Cardiac muscle cell (in vitro differentiated cells and primary cell): ENCODE measurements around the gene WDR72. TPM values are rescaled to one million over a fixed set of nuclear protein-coding genes. Genes with fewer than 3 reads are reported as not detected.
A peak's percentile ranks its signal among the peaks of the same experiment; 100 is the strongest.
"Not testable (repeated sequence)": the region's sequence is repeated elsewhere in the genome, so short reads cannot be mapped to it uniquely, and the experiment has no call there.

Source experiments
- DNase-seq, 2 donors: peaks; one replicate each; pipeline versions ENCODE4 v3.0.0 to v3.0.0-alpha.2; 2010 to 2017; ENCODE audit warnings: low read depth in 1 of 2, low spot score in 1 of 2
- H3K27ac ChIP-seq: fragments of 200-600 bp; sonication (generic); 2 replicates; pipeline ENCODE4 v1.5.1; 2016
- H3K27me3 ChIP-seq: fragments of 200-600 bp; sonication (generic); 2 replicates; pipeline ENCODE4 v1.6.0; 2016; ENCODE audit warnings: control low read depth
- H3K36me3 ChIP-seq: fragments of 200-600 bp; sonication (generic); 2 replicates; pipeline ENCODE4 v1.5.1; 2016; ENCODE audit warnings: control low read depth
- H3K4me1 ChIP-seq: fragments of 200-600 bp; sonication (generic); 2 replicates; pipeline ENCODE4 v1.8.1; 2017; ENCODE audit warnings: low read depth, mild to moderate bottlenecking, mixed run types
- H3K4me3 ChIP-seq: fragments of 200-600 bp; sonication (generic); 2 replicates; pipeline ENCODE4 v1.5.1; 2016; ENCODE audit warnings: mild to moderate bottlenecking
- H3K9me3 ChIP-seq: fragments of 200-600 bp; sonication (generic); 2 replicates; pipeline ENCODE4 v1.5.1; 2017; ENCODE audit warnings: low read depth, mild to moderate bottlenecking, control low read depth
- CTCF ChIP-seq: IDR thresholded peaks from 2 replicates; pipeline ENCODE4 v1.5.1; 2012; ENCODE audit warnings: low read depth, mild to moderate bottlenecking, low read length
- polyA plus RNA-seq: library from polyadenylated mRNA; unstranded; fragments of >200 nt; fragmentation: Nextera tagmentation; extraction: Ambion mirVana; gene quantifications from 2 replicates; pipeline ENCODE4 v1.2.1, GENCODE V29; 2016
- total RNA-seq: library from RNA; depleted of rRNA; stranded (reverse); fragments of >200 nt; gene quantifications from 2 replicates; pipeline ENCODE4 v1.2.3, GENCODE V29; 2016

Gene WDR72
- total and polyA plus RNA-seq, 2 experiments from 2014 or later = 4.5 to 8.9 TPM

- Histone ChIP-seq H3K27me3 (no peaks in the 10 kb centered on the region), H3K4me3 (no peak overlapping the region), H3K27ac (no peak overlapping the region), H3K4me1 (no peaks in the 10 kb centered on the region), H3K36me3 (no peaks in the 10 kb centered on the region), H3K9me3 (no peaks in the 10 kb centered on the region)
- no peak for DNase-seq
- TF ChIP-seq CTCF = no peak
These were observed 209.7 kb downstream of the WDR72 start for GRCh38 chr15:53549697-53550305.

- Histone ChIP-seq H3K27me3 (no peaks in the 10 kb centered on the region), H3K9me3 (no peaks in the 10 kb centered on the region), H3K27ac (no peak overlapping the region), H3K4me3 (no peak overlapping the region), H3K36me3 (no peaks in the 10 kb centered on the region), H3K4me1 (no peaks in the 10 kb centered on the region)
- DNase-seq = no peak
- no peak for TF ChIP-seq CTCF
These were observed 211.2 kb downstream of the WDR72 start for GRCh38 chr15:53548236-53548635.

- H3K27me3 ChIP-seq, H3K9me3 ChIP-seq, H3K36me3 ChIP-seq, H3K27ac ChIP-seq, H3K4me1 ChIP-seq, DNase-seq: not testable (repeated sequence)
- H3K4me3 ChIP-seq = peak overlapping the region; percentile 43
These were observed 218.7 kb downstream of the WDR72 start for GRCh38 chr15:53540626-53541300.

GRCh38 chr15:53539878-53540277, 219.6 kb downstream of the WDR72 start:
- Histone ChIP-seq H3K4me1 (no peaks in the 10 kb centered on the region), H3K27me3 (no peaks in the 10 kb centered on the region), H3K36me3 (no peaks in the 10 kb centered on the region), H3K9me3 (no peaks in the 10 kb centered on the region), H3K4me3 (peak overlapping the region; percentile 43), H3K27ac (no peak overlapping the region)
- TF ChIP-seq CTCF = no peak
- no peak for DNase-seq

- no peak for TF ChIP-seq CTCF
- no peak for DNase-seq
- Histone ChIP-seq H3K9me3 (no peaks in the 10 kb centered on the region), H3K4me3 (no peak overlapping the region), H3K36me3 (no peaks in the 10 kb centered on the region), H3K27me3 (no peaks in the 10 kb centered on the region), H3K27ac (no peak overlapping the region), H3K4me1 (no peaks in the 10 kb centered on the region)
These were observed 222.9 kb downstream of the WDR72 start for GRCh38 chr15:53536479-53537120.

GRCh38 chr15:53535886-53536285, 223.6 kb downstream of the WDR72 start:
- Histone ChIP-seq H3K27ac (no peak overlapping the region), H3K36me3 (no peaks in the 10 kb centered on the region), H3K9me3 (no peaks in the 10 kb centered on the region), H3K27me3 (no peaks in the 10 kb centered on the region), H3K4me1 (peaks cover 2% of the 10 kb centered on the region), H3K4me3 (no peak overlapping the region)
- no peak for DNase-seq
- no peak for TF ChIP-seq CTCF
